ENCODE data around the gene TRIM7. TPM values are rescaled to one million over a fixed set of nuclear protein-coding genes. Genes with fewer than 3 reads are reported as not detected.

Gene TRIM7
- total RNA-seq, 1 donor, result 2.2 TPM

GRCh38 chr5:181236471-181236870 is 31.5 kb upstream of the TRIM7 start:
- no peak for TF ChIP-seq CTCF (IDR thresholded peaks at IDR 0.05; ENCODE audit: insufficient read depth, low read depth, low read length)
- H3K4me3 ChIP-seq (ENCODE audit: low read depth, low read length), result no peak overlapping the region
- DNase-seq (ENCODE audit: low read depth), result no peak

GRCh38 chr5:181235689-181236366 is 30.8 kb upstream of the TRIM7 start:
- DNase-seq (ENCODE audit: low read depth), result no peak
- no peak for TF ChIP-seq CTCF (IDR thresholded peaks at IDR 0.05; ENCODE audit: insufficient read depth, low read depth, low read length)
- no peak overlapping the region for H3K4me3 ChIP-seq (ENCODE audit: low read depth, low read length)

GRCh38 chr5:181235323-181235688 is 30.3 kb upstream of the TRIM7 start:
- no peak for DNase-seq (ENCODE audit: low read depth)
- no peak overlapping the region for H3K4me3 ChIP-seq (ENCODE audit: low read depth, low read length)
- TF ChIP-seq CTCF (IDR thresholded peaks at IDR 0.05; ENCODE audit: insufficient read depth, low read depth, low read length), result no peak

- no peak for DNase-seq (ENCODE audit: low read depth)
- no peak for TF ChIP-seq CTCF (IDR thresholded peaks at IDR 0.05; ENCODE audit: insufficient read depth, low read depth, low read length)
- H3K4me3 ChIP-seq (ENCODE audit: low read depth, low read length), result no peak overlapping the region
Measured at GRCh38 chr5:181234455-181235306, 29.7 kb upstream of the TRIM7 start.

GRCh38 chr5:181233801-181234454 is 28.9 kb upstream of the TRIM7 start:
- H3K4me3 ChIP-seq (ENCODE audit: low read depth, low read length), result no peak overlapping the region
- no peak for DNase-seq (ENCODE audit: low read depth)
- no peak for TF ChIP-seq CTCF (IDR thresholded peaks at IDR 0.05; ENCODE audit: insufficient read depth, low read depth, low read length)

GRCh38 chr5:181233088-181233800 is 28.2 kb upstream of the TRIM7 start:
- H3K4me3 ChIP-seq (ENCODE audit: low read depth, low read length), result no peak overlapping the region
- no peak for DNase-seq (ENCODE audit: low read depth)
- TF ChIP-seq CTCF (IDR thresholded peaks at IDR 0.05; ENCODE audit: insufficient read depth, low read depth, low read length), result no peak

All from fibroblast of villous mesenchyme (primary cell).